ENCODE measurements around the gene R3HDML. TPM values are rescaled to one million over a fixed set of nuclear protein-coding genes. Genes with fewer than 3 reads are reported as not detected.

Gene R3HDML
- total RNA-seq, 1 donor from 2014 or later = not detected

GRCh38 chr20:44400671-44400969 is 63.8 kb downstream of the R3HDML start:
- no peak for TF ChIP-seq CTCF (IDR thresholded peaks at IDR 0.05; ENCODE audit: insufficient read depth, low read length, severe bottlenecking)
- H3K27me3 ChIP-seq (ENCODE audit: control insufficient read depth, insufficient read depth, low read length) = no peaks in the 10 kb centered on the region
- no peak for DNase-seq (ENCODE audit: low read depth)
- H3K36me3 ChIP-seq (ENCODE audit: control insufficient read depth, insufficient read depth, low read length) = no peaks in the 10 kb centered on the region
- H3K4me3 ChIP-seq (ENCODE audit: low read depth, low read length) = no peak overlapping the region
- FAIRE-seq = no peak

Other genes starting within 250 kb of the R3HDML start
- under 0.01 TPM in 2 replicates for gene JPH2, start 149.9 kb upstream of the R3HDML start, total RNA-seq
- gene OSER1, start 126.3 kb upstream of the R3HDML start, total RNA-seq = 31.9 and 53.2 TPM in 2 replicates
- gene GDAP1L1, start 89.7 kb upstream of the R3HDML start, total RNA-seq = not detected in 2 replicates
- gene FITM2, start 25.8 kb upstream of the R3HDML start, total RNA-seq = 4.5 and 7.9 TPM in 2 replicates
- not detected in 2 replicates for gene HNF4A, start 18.7 kb downstream of the R3HDML start, total RNA-seq
- 9.0 and 12.5 TPM in 2 replicates for gene TTPAL, start 138.8 kb downstream of the R3HDML start, total RNA-seq
- 82.4 and 107 TPM in 2 replicates for gene SERINC3, start 185.0 kb downstream of the R3HDML start, total RNA-seq
- gene PKIG, start 245.5 kb downstream of the R3HDML start, total RNA-seq = 8.4 and 15.0 TPM in 2 replicates

All from bronchial epithelial cell (primary cell).